IMR-90 (cell line): ENCODE data around the gene ENTREP3. TPM values are rescaled to one million over a fixed set of nuclear protein-coding genes. Genes with fewer than 3 reads are reported as not detected.

Experiments used
- ATAC-seq: fragments of 200-7000 bp; cut with Tn5 transposase; 2 replicates; pipeline ENCODE4 v1.9.1; 2020; ENCODE audit warnings: low read depth, mild to moderate bottlenecking, moderate library complexity
- BruUV-seq: library from RNA; stranded (reverse); fragments of 400-500 nt; replicated peaks from 2 replicates; lab custom pipeline; 2021; lab: Mats Ljungman, UMichigan
- CTCF ChIA-PET: fragments of 300-600 bp; formaldehyde crosslinking; extraction: SDS; loops from one replicate; lab custom pipeline; 2021; ENCODE audit warnings: antibody characterized with exemption; lab: Yijun Ruan, JAX
- POLR2A ChIA-PET: fragments of 300-600 bp; sonication (Branson Sonifier 250); formaldehyde crosslinking; loops from one replicate; lab custom pipeline; 2022; ENCODE audit warnings: antibody characterized with exemption; ENCODE audit not compliant: unreplicated experiment; lab: Charles Lee
- DNase-seq: peaks from one replicate; pipeline ENCODE4 v3.0.0; 2013
- H2AFZ ChIP-seq: replicated peaks from 2 replicates; pipeline ENCODE3; 2013; ENCODE audit warnings: low read length, mild to moderate bottlenecking; ENCODE audit not compliant: poor library complexity
- H2AK5ac ChIP-seq: 2 replicates; pipeline ENCODE4 v1.6.1; 2013; ENCODE audit warnings: low read depth, low read length, inconsistent platforms
- H2AK9ac ChIP-seq: replicated peaks from 2 replicates; pipeline ENCODE3; 2013; ENCODE audit warnings: mild to moderate bottlenecking, low read depth, low read length, moderate library complexity; ENCODE audit not compliant: poor library complexity
- H2BK120ac ChIP-seq: 2 replicates; pipeline ENCODE4 v1.6.1; 2013; ENCODE audit warnings: low read depth, low read length, inconsistent platforms
- H2BK15ac ChIP-seq: 3 replicates; pipeline ENCODE4 v1.6.1; 2013; ENCODE audit warnings: low read depth, low read length, inconsistent platforms
- H2BK20ac ChIP-seq: 2 replicates; pipeline ENCODE4 v1.6.1; 2013; ENCODE audit warnings: low read depth, mild to moderate bottlenecking, inconsistent platforms, low read length, moderate library complexity
- H2BK5ac ChIP-seq: 2 replicates; pipeline ENCODE4 v1.6.1; 2013; ENCODE audit warnings: mild to moderate bottlenecking, low read depth, low read length, inconsistent platforms; ENCODE audit not compliant: poor library complexity, severe bottlenecking
- H3K14ac ChIP-seq: replicated peaks from 2 replicates; pipeline ENCODE4 v1.6.1; 2013; ENCODE audit warnings: low read depth, low read length, inconsistent platforms
- H3K18ac ChIP-seq: 2 replicates; pipeline ENCODE4 v1.6.1; 2013; ENCODE audit warnings: low read depth, low read length, control low read depth
- H3K23ac ChIP-seq: 2 replicates; pipeline ENCODE4 v1.6.1; 2013; ENCODE audit warnings: low read depth, low read length, inconsistent platforms
- H3K27ac ChIP-seq: 2 replicates; pipeline ENCODE4 v1.5.1; 2013; ENCODE audit warnings: mild to moderate bottlenecking, control low read depth, low read length; ENCODE audit not compliant: insufficient read depth
- H3K27me3 ChIP-seq: 2 replicates; pipeline ENCODE4 v1.6.1; 2013; ENCODE audit warnings: low read length; ENCODE audit not compliant: control insufficient read depth, insufficient read depth
- H3K36me3 ChIP-seq: 2 replicates; pipeline ENCODE4 v1.6.1; 2013; ENCODE audit warnings: low read length, mixed read lengths; ENCODE audit not compliant: control insufficient read depth, insufficient read depth
- H3K4ac ChIP-seq: 2 replicates; pipeline ENCODE4 v1.6.1; 2013; ENCODE audit warnings: low read depth, low read length, inconsistent platforms
- H3K4me1 ChIP-seq: 2 replicates; pipeline ENCODE4 v1.6.1; 2013; ENCODE audit warnings: low read length, mixed read lengths; ENCODE audit not compliant: control insufficient read depth, insufficient read depth
- H3K4me2 ChIP-seq: 2 replicates; pipeline ENCODE4 v1.6.1; 2013; ENCODE audit warnings: low read depth, mild to moderate bottlenecking, control low read depth, low read length, moderate library complexity
- H3K4me3 ChIP-seq: 2 replicates; pipeline ENCODE4 v1.5.1; 2013; ENCODE audit warnings: low read depth, mild to moderate bottlenecking, control low read depth, low read length, moderate library complexity; ENCODE audit not compliant: insufficient read depth
- H3K56ac ChIP-seq: 2 replicates; pipeline ENCODE4 v1.6.1; 2013; ENCODE audit warnings: low read length, inconsistent platforms; ENCODE audit not compliant: insufficient read depth; ENCODE audit errors: extremely low read depth
- H3K79me1 ChIP-seq, 2 experiments: 2 replicates each; pipeline ENCODE4 v1.6.1; 2013; ENCODE audit warnings: low read length in 2 of 2, inconsistent platforms in 1 of 2, low read depth in 1 of 2
- H3K9ac ChIP-seq: 2 replicates; pipeline ENCODE4 v1.6.1; 2013; ENCODE audit warnings: low read depth, low read length, control low read depth
- H3K9me1 ChIP-seq: 2 replicates; pipeline ENCODE4 v1.6.1; 2013; ENCODE audit warnings: low read length, inconsistent platforms; ENCODE audit not compliant: insufficient read depth
- H3K9me3 ChIP-seq: 2 replicates; pipeline ENCODE4 v1.6.1; 2013; ENCODE audit warnings: low read length; ENCODE audit not compliant: control insufficient read depth, insufficient read depth
- H4K20me1 ChIP-seq: 2 replicates; pipeline ENCODE4 v1.6.1; 2013; ENCODE audit warnings: low read length, inconsistent platforms; ENCODE audit not compliant: insufficient read depth
- H4K5ac ChIP-seq: 2 replicates; pipeline ENCODE4 v1.6.1; 2013; ENCODE audit warnings: mild to moderate bottlenecking, low read depth, low read length, control low read depth
- H4K8ac ChIP-seq, 2 experiments: 2 replicates each; pipeline ENCODE4 v1.6.1; 2013; ENCODE audit warnings: low read depth in 2 of 2, low read length in 2 of 2, control low read depth in 1 of 2, inconsistent platforms in 1 of 2
- H4K91ac ChIP-seq: 2 replicates; pipeline ENCODE4 v1.6.1; 2013; ENCODE audit warnings: low read depth, low read length, inconsistent platforms; ENCODE audit not compliant: insufficient read depth
- BHLHE40 ChIP-seq: fragments of 150-350 bp; IDR thresholded peaks from 2 replicates; pipeline ENCODE4 v1.6.1; 2016; ENCODE audit warnings: mild to moderate bottlenecking, low read depth, low read length
- MAFK ChIP-seq: IDR thresholded peaks from 2 replicates; pipeline ENCODE4 v1.6.1; 2012; ENCODE audit warnings: low read depth, low read length, improper control_type of control experiment
- MAZ ChIP-seq: IDR thresholded peaks from 2 replicates; pipeline ENCODE4 v1.6.1; 2012; ENCODE audit warnings: low read depth, mild to moderate bottlenecking, low read length, improper control_type of control experiment, moderate library complexity, borderline replicate concordance
- MXI1 ChIP-seq: IDR thresholded peaks from 2 replicates; pipeline ENCODE4 v1.6.1; 2012; ENCODE audit warnings: low read depth, mild to moderate bottlenecking, low read length, moderate library complexity, borderline replicate concordance
- POLR2A ChIP-seq: IDR thresholded peaks from 2 replicates; pipeline ENCODE4 v1.6.1; 2012; ENCODE audit warnings: mild to moderate bottlenecking, low read depth, low read length
- RFX5 ChIP-seq: IDR thresholded peaks from 2 replicates; pipeline ENCODE4 v1.8.0; 2012; ENCODE audit warnings: low read depth, mild to moderate bottlenecking, low read length, moderate library complexity
- SMC3 ChIP-seq: fragments of 150-350 bp; IDR thresholded peaks from 2 replicates; pipeline ENCODE4 v1.6.1; 2016; ENCODE audit warnings: low read depth, mild to moderate bottlenecking, antibody characterized with exemption, low read length, moderate library complexity
- WGBS, 2 experiments: methylation state at CpG; one replicate each; pipeline versions ENCODE4 v1.1.5 to v1.1.7; 2013; ENCODE audit warnings: missing lambda C conversion rate in 2 of 2; ENCODE audit not compliant: insufficient read length in 1 of 2; ENCODE audit errors: extremely low coverage in 2 of 2; 5-methylcytosine and 5-hydroxymethylcytosine counted together
- dilution Hi-C: fragments of 300-500 bp; cut with HindIII; formaldehyde crosslinking; loops from one replicate; pipeline ENCODE4 v1.14.3; 2018; ENCODE audit warnings: low sequenced_read_pairs; ENCODE audit not compliant: unreplicated experiment
- in situ Hi-C: fragments of 300-500 bp; cut with MboI; formaldehyde crosslinking; loops from 3 replicates; pipeline ENCODE4 v1.14.3; 2019; ENCODE audit warnings: low sequenced_read_pairs, inconsistent platforms, mixed read lengths
- intact Hi-C: fragments of 100-400 bp; cut with micrococcal nuclease; formaldehyde crosslinking; loops from 2 replicates; pipeline ENCODE4 v1.10.0; 2022
- polyA plus RNA-seq, 3 experiments: library from polyadenylated mRNA; depleted of rRNA; stranded (reverse); fragments of >200 nt; gene quantifications; 2 replicates each; pipeline ENCODE4 v1.2.3, GENCODE V29; 2012; ENCODE audit warnings: low replicate concordance in 1 of 3
- total RNA-seq: library from RNA; depleted of rRNA; stranded (reverse); fragments of >200 nt; gene quantifications from 2 replicates; pipeline ENCODE4 v1.2.3, GENCODE V29; 2012
- TF ChIP-seq, protein P1 (sequence below): fragments of 150-350 bp; IDR thresholded peaks from 2 replicates; pipeline ENCODE4 v1.6.1; 2016; ENCODE audit warnings: low read depth, mild to moderate bottlenecking, low read length, moderate library complexity, borderline replicate concordance
- TF ChIP-seq, protein P2 (sequence below): conservative IDR thresholded peaks from 2 replicates; pipeline ENCODE4 v1.5.1; 2012; ENCODE audit warnings: mild to moderate bottlenecking, low read depth, low read length, improper control_type of control experiment

Gene ENTREP3
- total and polyA plus RNA-seq, 2 of the 4 experiments (the other 2 are of a cell fraction), result 1.4 to 23.8 TPM

DNA sequence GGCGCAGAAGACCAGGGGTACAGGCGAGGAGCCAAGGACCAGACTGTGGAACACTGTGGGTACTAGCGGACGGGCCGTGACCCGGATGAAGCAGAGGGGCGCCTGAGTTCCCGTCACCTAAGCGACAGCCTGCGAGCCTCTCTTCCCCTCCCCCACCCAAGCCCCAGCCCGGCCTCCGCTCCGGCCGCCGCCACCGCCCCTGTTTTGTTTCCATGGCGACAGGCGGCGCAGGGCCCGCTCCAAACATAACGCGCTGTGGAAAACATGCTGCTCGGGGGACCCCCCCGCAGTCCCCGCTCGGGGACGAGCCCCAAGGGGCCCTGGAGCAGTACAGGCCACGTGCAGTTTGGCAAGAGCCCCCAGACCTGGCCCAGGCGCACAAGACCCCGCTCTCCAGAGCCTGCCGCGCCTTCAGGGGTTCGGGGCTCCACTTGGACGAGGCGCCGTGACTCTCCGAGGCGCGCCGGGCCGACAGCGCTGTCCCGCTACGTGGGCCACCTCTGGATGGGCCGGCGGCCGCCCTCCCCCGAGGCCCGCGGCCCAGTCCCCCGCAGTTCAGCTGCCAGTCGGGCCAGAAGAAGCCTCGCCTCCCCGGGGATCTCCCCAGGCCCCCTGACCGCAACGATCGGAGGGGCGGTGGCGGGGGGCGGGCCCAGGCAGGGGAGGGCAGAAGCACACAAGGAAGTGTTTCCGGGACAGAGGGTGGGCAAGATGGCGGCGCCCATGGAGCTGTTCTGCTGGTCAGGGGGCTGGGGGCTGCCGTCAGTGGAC lies 46.6 kb downstream of the ENTREP3 start, which contains the start of gene MTX1:
TSS of gene MTX1 (plus strand) at position 155 of the 771 bp plus-strand sequence. CDS start at position 265, 110 bp downstream.
- H3K23ac ChIP-seq, result peak within 1 kb of the TSS; percentile 87
- CTCF ChIA-PET, result interaction anchor here (2.0 kb wide), 1 partner anchor 36 kb away, joined by 6 read pairs; the partner anchor contains the start of gene KRTCAP2

More for the DNA sequence above, 46.6 kb downstream of the ENTREP3 start, which contains the start of gene MTX1:
- Histone ChIP-seq H3K4me2 (peak within 1 kb of the TSS; percentile 100), H4K8ac (peak within 1 kb of the TSS; percentile 99 to 100), H3K27me3 (no peaks in the 10 kb centered on the region), H3K4ac (peak within 1 kb of the TSS; percentile 98), H3K79me1 (peaks cover 13 to 24% of the 10 kb centered on the region in 2 experiments), H2BK20ac (no peak within 1 kb of the TSS; the same call in 1 of the 2 replicates), H3K27ac (peak within 1 kb of the TSS; percentile 86), H2BK15ac (peak within 1 kb of the TSS; percentile 61; the same call in 1 of the 3 replicates), H2BK5ac (peak within 1 kb of the TSS; percentile 74), H2AFZ (peak within 1 kb of the TSS; percentile 89), H3K9me1 (peaks cover 6% of the 10 kb centered on the region; the same call in 1 of the 2 replicates), H2AK9ac (peak within 1 kb of the TSS; percentile 99), H3K4me1 (peaks cover 15% of the 10 kb centered on the region), H2AK5ac (peak within 1 kb of the TSS; percentile 95), H4K91ac (peak within 1 kb of the TSS; percentile 87), H3K36me3 (peaks cover 5% of the 10 kb centered on the region; the same call in 1 of the 2 replicates), H3K9ac (peak within 1 kb of the TSS; percentile 99), H3K4me3 (peak within 1 kb of the TSS; percentile 100), H3K56ac (peak within 1 kb of the TSS; percentile 85), H3K9me3 (no peaks in the 10 kb centered on the region), H3K14ac (peak within 1 kb of the TSS; percentile 98), H4K5ac (peak within 1 kb of the TSS; percentile 100), H3K18ac (peak within 1 kb of the TSS; percentile 74), H4K20me1 (no peaks in the 10 kb centered on the region), H2BK120ac (peak within 1 kb of the TSS; percentile 77)
- ATAC-seq (peak; percentile 88), DNase-seq (peak; percentile 68)
- dilution Hi-C loops (no loop called here), in situ Hi-C loops (no loop called here), intact Hi-C loops (loop anchor here (1.0 to 10.0 kb wide), 3 partner anchors 33 to 386 kb away; partner anchors contain the start of gene RUSC1)
- BruUV-seq, result no TSS peak
- TF ChIP-seq SMC3 (no peak), BHLHE40 (peak; percentile 39; the same call in 1 of the 2 replicates), MAFK (no peak), MAZ (peak; percentile 47; the same call in 1 of the 2 replicates), RFX5 (no peak), POLR2A (peak; percentile 89), MXI1 (peak; percentile 85)
- TF ChIP-seq, protein P1, sequence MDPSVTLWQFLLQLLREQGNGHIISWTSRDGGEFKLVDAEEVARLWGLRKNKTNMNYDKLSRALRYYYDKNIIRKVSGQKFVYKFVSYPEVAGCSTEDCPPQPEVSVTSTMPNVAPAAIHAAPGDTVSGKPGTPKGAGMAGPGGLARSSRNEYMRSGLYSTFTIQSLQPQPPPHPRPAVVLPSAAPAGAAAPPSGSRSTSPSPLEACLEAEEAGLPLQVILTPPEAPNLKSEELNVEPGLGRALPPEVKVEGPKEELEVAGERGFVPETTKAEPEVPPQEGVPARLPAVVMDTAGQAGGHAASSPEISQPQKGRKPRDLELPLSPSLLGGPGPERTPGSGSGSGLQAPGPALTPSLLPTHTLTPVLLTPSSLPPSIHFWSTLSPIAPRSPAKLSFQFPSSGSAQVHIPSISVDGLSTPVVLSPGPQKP, result no peak
- TF ChIP-seq, protein P2, sequence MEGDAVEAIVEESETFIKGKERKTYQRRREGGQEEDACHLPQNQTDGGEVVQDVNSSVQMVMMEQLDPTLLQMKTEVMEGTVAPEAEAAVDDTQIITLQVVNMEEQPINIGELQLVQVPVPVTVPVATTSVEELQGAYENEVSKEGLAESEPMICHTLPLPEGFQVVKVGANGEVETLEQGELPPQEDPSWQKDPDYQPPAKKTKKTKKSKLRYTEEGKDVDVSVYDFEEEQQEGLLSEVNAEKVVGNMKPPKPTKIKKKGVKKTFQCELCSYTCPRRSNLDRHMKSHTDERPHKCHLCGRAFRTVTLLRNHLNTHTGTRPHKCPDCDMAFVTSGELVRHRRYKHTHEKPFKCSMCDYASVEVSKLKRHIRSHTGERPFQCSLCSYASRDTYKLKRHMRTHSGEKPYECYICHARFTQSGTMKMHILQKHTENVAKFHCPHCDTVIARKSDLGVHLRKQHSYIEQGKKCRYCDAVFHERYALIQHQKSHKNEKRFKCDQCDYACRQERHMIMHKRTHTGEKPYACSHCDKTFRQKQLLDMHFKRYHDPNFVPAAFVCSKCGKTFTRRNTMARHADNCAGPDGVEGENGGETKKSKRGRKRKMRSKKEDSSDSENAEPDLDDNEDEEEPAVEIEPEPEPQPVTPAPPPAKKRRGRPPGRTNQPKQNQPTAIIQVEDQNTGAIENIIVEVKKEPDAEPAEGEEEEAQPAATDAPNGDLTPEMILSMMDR, result no peak
- 0% methylated on average over 42 of the region's 64 CpGs; no CpG with 5 or more reads in 1 of the 2 experiments for WGBS, 2 experiments
- POLR2A ChIA-PET, result no interaction called here
